CD4-positive, alpha-beta T cell (primary cell): ENCODE results near the gene PHACTR3. TPM values are rescaled to one million over a fixed set of nuclear protein-coding genes. Genes with fewer than 3 reads are reported as not detected.

Source experiments
- ATAC-seq: fragments of 200-7000 bp; cut with Tn5 transposase; one replicate; pipeline ENCODE4 v1.10.0; 2022; ENCODE audit warnings: mild to moderate bottlenecking; ENCODE audit not compliant: poor library complexity
- CTCF ChIA-PET: fragments of 350-600 bp; sonication (Branson Sonifier 250); formaldehyde crosslinking; loops from one replicate; lab custom pipeline; 2021; ENCODE audit warnings: antibody characterized with exemption, inconsistent platforms; lab: Charles Lee
- POLR2A ChIA-PET: fragments of 350-600 bp; sonication (Branson Sonifier 250); formaldehyde crosslinking; loops from one replicate; lab custom pipeline; 2021; ENCODE audit warnings: antibody characterized with exemption, inconsistent platforms; lab: Charles Lee
- DNase-seq, 14 experiments: peaks; one replicate each; pipeline ENCODE4 v3.0.0-alpha.2; 2013 to 2020; ENCODE audit warnings: mixed read lengths in 2 of 14
- H3K27ac ChIP-seq, 2 donors: one replicate each; pipeline versions ENCODE4 v1.5.1 to v1.7.0; 2013; ENCODE audit warnings: low read length in 2 of 2, low read depth in 1 of 2, mild to moderate bottlenecking in 1 of 2
- H3K27me3 ChIP-seq, 2 experiments: 1 replicate in 1 of 2; 2 replicates in 1 of 2; pipeline versions ENCODE4 v1.6.1 to v1.7.0; 2013; ENCODE audit warnings: low read length in 2 of 2, control low read depth in 1 of 2, mild to moderate bottlenecking in 1 of 2, moderate library complexity in 1 of 2; ENCODE audit not compliant: insufficient read depth in 2 of 2, control insufficient read depth in 1 of 2
- H3K36me3 ChIP-seq: one replicate; pipeline ENCODE4 v1.6.1; 2013; ENCODE audit warnings: low read length, control low read depth; ENCODE audit not compliant: insufficient read depth
- H3K4me1 ChIP-seq: one replicate; pipeline ENCODE4 v1.6.1; 2013; ENCODE audit warnings: low read length, control low read depth; ENCODE audit not compliant: insufficient read depth
- H3K4me3 ChIP-seq: one replicate; pipeline ENCODE4 v1.5.1; 2013; ENCODE audit warnings: mild to moderate bottlenecking, low read length, moderate library complexity
- H3K9me3 ChIP-seq, 2 experiments: 1 replicate in 1 of 2; 2 replicates in 1 of 2; pipeline versions ENCODE4 v1.6.1 to v1.7.0; 2013; ENCODE audit warnings: low read length in 2 of 2, mild to moderate bottlenecking in 2 of 2, control low read depth in 1 of 2, moderate library complexity in 1 of 2; ENCODE audit not compliant: control insufficient read depth in 1 of 2, insufficient read depth in 1 of 2
- H3K27ac Mint-ChIP-seq: one replicate; pipeline ENCODE4 v1.8.0; 2020; ENCODE audit warnings: mixed read lengths
- H3K27me3 Mint-ChIP-seq: one replicate; pipeline ENCODE4 v1.8.0; 2021; ENCODE audit warnings: mixed read lengths
- H3K36me3 Mint-ChIP-seq: one replicate; pipeline ENCODE4 v1.8.0; 2021; ENCODE audit warnings: low read depth, mixed read lengths
- H3K4me1 Mint-ChIP-seq: one replicate; pipeline ENCODE4 v1.8.0; 2021; ENCODE audit warnings: low read depth, mixed read lengths
- H3K4me3 Mint-ChIP-seq: one replicate; pipeline ENCODE4 v1.8.0; 2020; ENCODE audit warnings: mild to moderate bottlenecking, mixed read lengths
- H3K9me3 Mint-ChIP-seq: one replicate; pipeline ENCODE4 v1.8.0; 2020; ENCODE audit warnings: mixed read lengths
- intact Hi-C, 2 experiments: fragments of 100-400 bp; cut with DNase I in 1 of 2; cut with micrococcal nuclease in 1 of 2; formaldehyde crosslinking; loops; one replicate each; pipeline versions ENCODE4 v1.15.1 to v1.9.0; 2023 to 2025; cut with DNase I, micrococcal nuclease
- total RNA-seq, 174 experiments: library from RNA in 2 of 174; stranded (reverse) in 2 of 174; gene quantifications; one replicate each; pipeline ENCODE4 v1.2.3 and lab custom pipeline; 2021 to 2026
- TF ChIP-seq, protein P1 (sequence below): fragments of 200-600 bp; IDR thresholded peaks from one replicate; pipeline ENCODE4 v1.8.0; 2022; ENCODE audit warnings: antibody characterized with exemption, mild to moderate bottlenecking

Gene PHACTR3
- total RNA-seq, 2 experiments from 2014 or later: not detected

DNA sequence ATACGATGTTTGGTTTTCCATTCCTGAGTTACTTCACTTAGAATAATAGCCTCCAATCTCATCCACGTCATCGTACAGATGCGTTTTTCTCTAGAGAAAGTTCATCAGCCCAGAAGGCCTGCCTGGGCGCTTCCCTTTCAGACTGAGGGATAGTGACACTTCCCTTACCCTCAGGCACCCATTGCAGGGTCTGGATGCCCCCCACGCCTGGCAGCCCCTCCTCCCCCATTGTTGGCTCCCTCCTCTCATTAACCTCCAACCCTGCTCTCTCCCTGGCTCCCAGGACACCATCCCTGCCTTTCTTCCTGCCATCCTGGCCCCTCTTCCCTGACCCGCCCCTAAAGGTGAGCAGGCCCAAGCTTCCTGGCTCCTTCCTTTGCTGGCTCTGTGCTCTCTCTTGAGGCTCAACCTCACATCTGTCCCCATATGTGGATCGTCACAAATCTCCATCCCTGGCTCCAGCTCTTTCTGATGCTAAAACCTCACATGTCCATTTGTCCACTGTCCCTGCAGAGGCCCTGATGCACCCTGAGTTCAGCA lies 183.9 kb downstream of the PHACTR3 start:
- POLR2A ChIA-PET: no interaction called here
- no peaks in the 10 kb centered on the region for H3K4me1 ChIP-seq
- TF ChIP-seq, protein P1, sequence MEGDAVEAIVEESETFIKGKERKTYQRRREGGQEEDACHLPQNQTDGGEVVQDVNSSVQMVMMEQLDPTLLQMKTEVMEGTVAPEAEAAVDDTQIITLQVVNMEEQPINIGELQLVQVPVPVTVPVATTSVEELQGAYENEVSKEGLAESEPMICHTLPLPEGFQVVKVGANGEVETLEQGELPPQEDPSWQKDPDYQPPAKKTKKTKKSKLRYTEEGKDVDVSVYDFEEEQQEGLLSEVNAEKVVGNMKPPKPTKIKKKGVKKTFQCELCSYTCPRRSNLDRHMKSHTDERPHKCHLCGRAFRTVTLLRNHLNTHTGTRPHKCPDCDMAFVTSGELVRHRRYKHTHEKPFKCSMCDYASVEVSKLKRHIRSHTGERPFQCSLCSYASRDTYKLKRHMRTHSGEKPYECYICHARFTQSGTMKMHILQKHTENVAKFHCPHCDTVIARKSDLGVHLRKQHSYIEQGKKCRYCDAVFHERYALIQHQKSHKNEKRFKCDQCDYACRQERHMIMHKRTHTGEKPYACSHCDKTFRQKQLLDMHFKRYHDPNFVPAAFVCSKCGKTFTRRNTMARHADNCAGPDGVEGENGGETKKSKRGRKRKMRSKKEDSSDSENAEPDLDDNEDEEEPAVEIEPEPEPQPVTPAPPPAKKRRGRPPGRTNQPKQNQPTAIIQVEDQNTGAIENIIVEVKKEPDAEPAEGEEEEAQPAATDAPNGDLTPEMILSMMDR: no peak
- H3K27ac ChIP-seq: no peak overlapping the region
- H3K9me3 Mint-ChIP-seq: peaks cover 2% of the 10 kb centered on the region
- H3K4me1 Mint-ChIP-seq: no peaks in the 10 kb centered on the region
- H3K27me3 ChIP-seq: peaks cover 0 to 3% of the 10 kb centered on the region in 2 experiments
- H3K27me3 Mint-ChIP-seq: peaks cover 36% of the 10 kb centered on the region
- H3K36me3 Mint-ChIP-seq: no peaks in the 10 kb centered on the region
- peaks cover 0 to 6% of the 10 kb centered on the region in 2 experiments for H3K9me3 ChIP-seq
- DNase-seq: peak in 1 of 14 experiments; percentile 0
- H3K27ac Mint-ChIP-seq: no peak overlapping the region
- ATAC-seq: no peak
- CTCF ChIA-PET: no interaction called here
- H3K36me3 ChIP-seq: no peaks in the 10 kb centered on the region
- no peak overlapping the region for H3K4me3 ChIP-seq
- H3K4me3 Mint-ChIP-seq: no peak overlapping the region
- intact Hi-C loops: no loop called here

DNA sequence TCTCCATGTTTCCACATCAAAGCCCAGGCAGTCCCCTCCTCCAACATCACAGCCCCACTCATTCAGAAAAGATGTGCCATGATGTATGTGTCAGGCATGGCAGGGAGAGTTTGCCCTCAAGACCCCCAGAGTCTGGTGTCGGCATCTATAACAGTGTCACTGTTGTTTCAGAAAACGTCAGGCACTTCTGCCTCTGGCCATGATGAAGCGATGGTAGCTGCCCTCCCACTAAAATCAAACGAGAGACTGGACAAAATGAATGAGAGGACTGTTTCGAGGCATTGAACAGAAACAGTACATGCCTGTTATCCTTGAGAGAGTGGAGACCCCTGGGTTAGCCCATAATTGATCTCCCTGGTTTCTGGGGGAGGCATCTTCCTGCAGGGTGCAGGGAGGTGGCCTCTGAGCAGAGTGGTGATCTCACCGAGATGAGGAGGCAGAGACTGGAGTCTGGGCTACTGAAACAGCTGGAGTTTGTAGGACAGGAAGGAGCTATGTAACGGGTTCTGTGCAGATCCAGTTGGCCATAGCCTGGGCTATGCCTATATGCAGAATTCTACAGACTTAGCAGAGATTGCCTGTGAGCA lies 184.6 kb downstream of the PHACTR3 start:
- POLR2A ChIA-PET: no interaction called here
- Mint-ChIP-seq H3K4me1 (no peaks in the 10 kb centered on the region), H3K9me3 (peaks cover 2% of the 10 kb centered on the region), H3K4me3 (no peak overlapping the region), H3K36me3 (no peaks in the 10 kb centered on the region), H3K27ac (no peak overlapping the region), H3K27me3 (peaks cover 39% of the 10 kb centered on the region)
- peak in 1 of 14 experiments; percentile 0 for DNase-seq
- CTCF ChIA-PET: no interaction called here
- H3K27me3 ChIP-seq: peaks cover 0 to 3% of the 10 kb centered on the region in 2 experiments
- no peak overlapping the region for H3K27ac ChIP-seq
- no peaks in the 10 kb centered on the region for H3K4me1 ChIP-seq
- H3K36me3 ChIP-seq: no peaks in the 10 kb centered on the region
- TF ChIP-seq, protein P1: no peak
- peaks cover 0 to 6% of the 10 kb centered on the region in 2 experiments for H3K9me3 ChIP-seq
- intact Hi-C loops: no loop called here
- H3K4me3 ChIP-seq: no peak overlapping the region
- no peak for ATAC-seq

DNA sequence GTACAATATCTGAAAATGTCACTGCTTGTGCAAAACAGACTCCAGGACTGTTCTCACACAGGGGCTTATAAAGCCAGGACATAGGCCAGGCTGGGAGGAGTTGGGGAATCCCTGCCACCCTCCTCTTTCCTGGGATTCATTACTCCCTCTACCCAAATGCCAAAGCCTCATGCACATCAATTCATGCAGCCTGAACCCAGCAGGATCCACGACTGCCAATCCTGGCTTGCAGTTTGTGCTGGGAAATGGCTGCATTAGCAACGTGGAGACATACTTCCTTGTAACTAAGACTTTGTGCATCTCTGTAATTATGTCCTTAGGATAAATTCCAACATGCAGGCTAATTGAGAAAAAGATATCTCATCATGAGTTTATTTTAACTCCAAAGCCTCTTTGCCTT lies 185.3 kb downstream of the PHACTR3 start:
- no peak for DNase-seq
- Histone ChIP-seq H3K36me3 (no peaks in the 10 kb centered on the region), H3K27ac (no peak overlapping the region), H3K27me3 (peaks cover 0 to 3% of the 10 kb centered on the region in 2 experiments), H3K4me3 (no peak overlapping the region), H3K9me3 (peaks cover 0 to 6% of the 10 kb centered on the region in 2 experiments), H3K4me1 (no peaks in the 10 kb centered on the region)
- no peak overlapping the region for H3K27ac Mint-ChIP-seq
- peaks cover 2% of the 10 kb centered on the region for H3K9me3 Mint-ChIP-seq
- ChIA-PET POLR2A (no interaction called here), CTCF (no interaction called here)
- no peaks in the 10 kb centered on the region for H3K4me1 Mint-ChIP-seq
- intact Hi-C loops: no loop called here
- ATAC-seq: no peak
- H3K27me3 Mint-ChIP-seq: peaks cover 39% of the 10 kb centered on the region
- TF ChIP-seq, protein P1: no peak
- no peak overlapping the region for H3K4me3 Mint-ChIP-seq
- no peaks in the 10 kb centered on the region for H3K36me3 Mint-ChIP-seq
